Measurements from ENCODE around the gene TMX2. TPM values are rescaled to one million over a fixed set of nuclear protein-coding genes. Genes with fewer than 3 reads are reported as not detected.

The TMX2 gene
- total RNA-seq, 1 experiment from 2014 or later: 91.3 TPM

DNA sequence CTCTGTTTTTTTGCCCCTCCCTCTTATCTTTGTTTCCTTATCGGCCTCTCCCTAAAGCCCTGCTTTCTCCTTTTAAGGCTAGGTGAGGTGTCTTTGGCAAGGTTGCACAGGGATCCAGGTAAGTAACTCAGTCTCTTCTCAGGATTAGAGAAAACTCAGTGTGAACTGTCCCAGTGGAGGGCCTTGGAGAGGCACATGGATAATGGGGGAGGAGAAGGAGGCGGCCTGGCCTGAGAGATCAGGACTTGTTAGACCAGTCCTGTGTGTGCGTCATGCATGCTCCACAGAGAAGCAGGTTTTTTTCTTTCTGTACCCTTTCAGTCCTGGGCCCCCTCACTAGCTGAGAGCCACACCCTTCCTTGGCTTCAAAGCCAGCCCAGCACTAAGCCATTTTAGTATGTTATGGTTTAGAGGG, 69.1 kb downstream of the TMX2 start:
- H2BK15ac ChIP-seq (ENCODE audit: low read depth, low read length): no peak overlapping the region
- H4K20me1 ChIP-seq (ENCODE audit: control insufficient read depth, insufficient read depth, insufficient read length): no peaks in the 10 kb centered on the region

More for the DNA sequence above, 69.1 kb downstream of the TMX2 start:
- H3K27me3 Mint-ChIP-seq (ENCODE audit: low read depth): no peaks in the 10 kb centered on the region
- Histone ChIP-seq H3K9ac (ENCODE audit: extremely low read depth, insufficient read length, low read length) (peak overlapping the region; percentile 69), H3K23ac (ENCODE audit: insufficient read length, low read depth, low read length) (no peak overlapping the region), H3K9me3 (ENCODE audit: control insufficient read depth, low read depth, low read length) (no peaks in the 10 kb centered on the region), H2BK20ac (ENCODE audit: low read depth, low read length, poor library complexity, severe bottlenecking) (peak overlapping the region; percentile 50), H2BK12ac (ENCODE audit: insufficient read length, low read depth, low read length) (peak overlapping the region; percentile 99), H3T11ph (ENCODE audit: low read length) (peak overlapping the region; percentile 99), H4K91ac (ENCODE audit: insufficient read length, low read depth, low read length) (peak overlapping the region; percentile 42), H3K27me3 (ENCODE audit: insufficient read depth, low read length) (no peaks in the 10 kb centered on the region), H2BK120ac (ENCODE audit: low read depth, low read length, poor library complexity, severe bottlenecking) (peak overlapping the region; percentile 100), H3K56ac (ENCODE audit: insufficient read length, low read depth, low read length) (no peak overlapping the region), H4K5ac (ENCODE audit: insufficient read length, low read depth, low read length) (peak overlapping the region; percentile 76), H3K14ac (ENCODE audit: insufficient read depth, low read length) (peak overlapping the region; percentile 87; the same call in 1 of the 2 replicates), H2BK5ac (ENCODE audit: insufficient read length, low read length) (peak overlapping the region; percentile 84), H4K8ac (replicated peaks; ENCODE audit: insufficient read length, low read depth, low read length) (no peak overlapping the region), H3K4ac (ENCODE audit: low read depth, low read length) (peak overlapping the region; percentile 96; the same call in 1 of the 2 replicates), H2AFZ (ENCODE audit: low read length) (no peak overlapping the region), H3K79me2 (ENCODE audit: insufficient read depth, low read length) (peaks cover 22% of the 10 kb centered on the region; the same call in 1 of the 2 replicates), H3K4me2 (ENCODE audit: insufficient read depth, insufficient read length, low read length) (peak overlapping the region; percentile 49), H3K27ac (ENCODE audit: insufficient read length, low read depth, low read length) (peak overlapping the region; percentile 97), H3K23me2 (ENCODE audit: insufficient read length, low read depth, low read length, poor library complexity, severe bottlenecking) (no peaks in the 10 kb centered on the region), H3K79me1 (ENCODE audit: insufficient read depth, low read depth, low read length, poor library complexity, severe bottlenecking) (peaks cover 7% of the 10 kb centered on the region), H3K4me1 (ENCODE audit: insufficient read depth, low read length) (peaks cover 12% of the 10 kb centered on the region), H3K18ac (ENCODE audit: insufficient read length, low read depth, low read length) (peak overlapping the region; percentile 97), H2AK5ac (ENCODE audit: insufficient read length, low read length) (no peak overlapping the region)
- peak; percentile 91 for DNase-seq
- peaks cover 67 to 71% of the 10 kb centered on the region in 2 experiments for H3K4me1 Mint-ChIP-seq
- peak overlapping the region; percentile 98 to 100 (median 100) for H3K27ac Mint-ChIP-seq
- TF ChIP-seq, protein P1, sequence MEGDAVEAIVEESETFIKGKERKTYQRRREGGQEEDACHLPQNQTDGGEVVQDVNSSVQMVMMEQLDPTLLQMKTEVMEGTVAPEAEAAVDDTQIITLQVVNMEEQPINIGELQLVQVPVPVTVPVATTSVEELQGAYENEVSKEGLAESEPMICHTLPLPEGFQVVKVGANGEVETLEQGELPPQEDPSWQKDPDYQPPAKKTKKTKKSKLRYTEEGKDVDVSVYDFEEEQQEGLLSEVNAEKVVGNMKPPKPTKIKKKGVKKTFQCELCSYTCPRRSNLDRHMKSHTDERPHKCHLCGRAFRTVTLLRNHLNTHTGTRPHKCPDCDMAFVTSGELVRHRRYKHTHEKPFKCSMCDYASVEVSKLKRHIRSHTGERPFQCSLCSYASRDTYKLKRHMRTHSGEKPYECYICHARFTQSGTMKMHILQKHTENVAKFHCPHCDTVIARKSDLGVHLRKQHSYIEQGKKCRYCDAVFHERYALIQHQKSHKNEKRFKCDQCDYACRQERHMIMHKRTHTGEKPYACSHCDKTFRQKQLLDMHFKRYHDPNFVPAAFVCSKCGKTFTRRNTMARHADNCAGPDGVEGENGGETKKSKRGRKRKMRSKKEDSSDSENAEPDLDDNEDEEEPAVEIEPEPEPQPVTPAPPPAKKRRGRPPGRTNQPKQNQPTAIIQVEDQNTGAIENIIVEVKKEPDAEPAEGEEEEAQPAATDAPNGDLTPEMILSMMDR (conservative IDR thresholded peaks at IDR 0.05): no peak
- H3K36me3 Mint-ChIP-seq (ENCODE audit: insufficient read depth in 1 of 3, low read depth in 3 of 3): peaks cover 0 to 17% (median 8%) of the 10 kb centered on the region in 3 experiments
- WGBS (ENCODE audit: extremely low coverage, insufficient read length, low lambda C conversion rate): no CpG with 5 or more reads among the region's 3 CpGs
- peak overlapping the region; percentile 24 to 67 for H3K4me3 Mint-ChIP-seq
- H3K9me3 Mint-ChIP-seq: no peaks in the 10 kb centered on the region

Data from H9 (cell line).